ENCODE results near the gene TTC12.

- TF ChIP-seq POLR2A (IDR thresholded peaks at IDR 0.05; ENCODE audit: low read depth, low read length) (no peak), POLR2AphosphoS5 (IDR thresholded peaks at IDR 0.05; ENCODE audit: low read depth, low read length) (no peak), SPI1 (IDR thresholded peaks at IDR 0.05; ENCODE audit: low read depth, low read length) (no peak), TAF1 (IDR thresholded peaks at IDR 0.05; ENCODE audit: low read depth, low read length) (no peak)
Measured at GRCh38 chr11:113387605-113388211, 73.3 kb downstream of the TTC12 start, which contains the start of gene ANKK1.

Measured in GM12891 (cell line).